Neuron (in vitro differentiated cells): ENCODE measurements around the gene ANK3.

Experiments used
- H2AFZ ChIP-seq: one replicate; pipeline ENCODE4 v1.6.1; 2013; ENCODE audit warnings: low read depth, mild to moderate bottlenecking, inconsistent platforms, low read length, moderate library complexity
- H3K27me3 ChIP-seq: one replicate; pipeline ENCODE4 v1.6.1; 2013; ENCODE audit warnings: low read length; ENCODE audit not compliant: insufficient read depth
- H3K36me3 ChIP-seq: one replicate; pipeline ENCODE4 v1.6.1; 2013; ENCODE audit warnings: low read length; ENCODE audit not compliant: insufficient read depth
- H3K4me1 ChIP-seq: one replicate; pipeline ENCODE4 v1.6.1; 2013; ENCODE audit warnings: low read length; ENCODE audit not compliant: insufficient read depth
- H3K4me3 ChIP-seq: 2 replicates; pipeline ENCODE4 v1.5.1; 2013; ENCODE audit warnings: mild to moderate bottlenecking, low read length, moderate library complexity
- H3K9me3 ChIP-seq: one replicate; pipeline ENCODE4 v1.6.1; 2013; ENCODE audit warnings: low read length

ANK3 gene

GRCh38 chr10:60343254-60343653 lies 46.4 kb downstream of the ANK3 start:
- Histone ChIP-seq H3K36me3 (no peaks in the 10 kb centered on the region), H2AFZ (no peak overlapping the region), H3K4me3 (no peak overlapping the region), H3K4me1 (peaks cover 6% of the 10 kb centered on the region), H3K27me3 (no peaks in the 10 kb centered on the region), H3K9me3 (no peaks in the 10 kb centered on the region)

GRCh38 chr10:60341969-60342368 lies 47.7 kb downstream of the ANK3 start:
- H3K36me3 ChIP-seq, result no peaks in the 10 kb centered on the region
- no peaks in the 10 kb centered on the region for H3K27me3 ChIP-seq
- H3K4me1 ChIP-seq, result peaks cover 12% of the 10 kb centered on the region
- H3K9me3 ChIP-seq, result no peaks in the 10 kb centered on the region
- H3K4me3 ChIP-seq, result no peak overlapping the region
- no peak overlapping the region for H2AFZ ChIP-seq

- Histone ChIP-seq H3K4me1 (peaks cover 16% of the 10 kb centered on the region), H2AFZ (no peak overlapping the region), H3K4me3 (no peak overlapping the region), H3K36me3 (no peaks in the 10 kb centered on the region), H3K9me3 (no peaks in the 10 kb centered on the region), H3K27me3 (no peaks in the 10 kb centered on the region)
Measured at GRCh38 chr10:60340973-60341372, 48.7 kb downstream of the ANK3 start.

- H3K9me3 ChIP-seq, result no peaks in the 10 kb centered on the region
- H3K36me3 ChIP-seq, result no peaks in the 10 kb centered on the region
- H2AFZ ChIP-seq, result no peak overlapping the region
- no peaks in the 10 kb centered on the region for H3K27me3 ChIP-seq
- H3K4me1 ChIP-seq, result peaks cover 12% of the 10 kb centered on the region
- no peak overlapping the region for H3K4me3 ChIP-seq
Measured at GRCh38 chr10:60339757-60340156, 49.9 kb downstream of the ANK3 start.

- H3K27me3 ChIP-seq, result no peaks in the 10 kb centered on the region
- peaks cover 12% of the 10 kb centered on the region for H3K4me1 ChIP-seq
- no peak overlapping the region for H2AFZ ChIP-seq
- H3K9me3 ChIP-seq, result no peaks in the 10 kb centered on the region
- no peaks in the 10 kb centered on the region for H3K36me3 ChIP-seq
- H3K4me3 ChIP-seq, result no peak overlapping the region
Measured at GRCh38 chr10:60338786-60339185, 50.9 kb downstream of the ANK3 start.

- H3K4me1 ChIP-seq, result peaks cover 12% of the 10 kb centered on the region
- no peaks in the 10 kb centered on the region for H3K9me3 ChIP-seq
- H3K36me3 ChIP-seq, result no peaks in the 10 kb centered on the region
- H2AFZ ChIP-seq, result no peak overlapping the region
- H3K4me3 ChIP-seq, result no peak overlapping the region
- no peaks in the 10 kb centered on the region for H3K27me3 ChIP-seq
Measured at GRCh38 chr10:60338002-60338564, 51.6 kb downstream of the ANK3 start.

- no peak overlapping the region for H3K4me3 ChIP-seq
- H3K4me1 ChIP-seq, result peaks cover 12% of the 10 kb centered on the region
- no peaks in the 10 kb centered on the region for H3K27me3 ChIP-seq
- no peak overlapping the region for H2AFZ ChIP-seq
- no peaks in the 10 kb centered on the region for H3K36me3 ChIP-seq
- no peaks in the 10 kb centered on the region for H3K9me3 ChIP-seq
Measured at GRCh38 chr10:60336901-60337630, 52.6 kb downstream of the ANK3 start.

GRCh38 chr10:60335708-60336107 lies 54.0 kb downstream of the ANK3 start:
- Histone ChIP-seq H3K4me1 (peaks cover 12% of the 10 kb centered on the region), H3K27me3 (no peaks in the 10 kb centered on the region), H3K36me3 (no peaks in the 10 kb centered on the region), H3K4me3 (no peak overlapping the region), H2AFZ (no peak overlapping the region), H3K9me3 (no peaks in the 10 kb centered on the region)

- Histone ChIP-seq H3K27me3 (no peaks in the 10 kb centered on the region), H3K4me3 (no peak overlapping the region), H3K4me1 (peaks cover 12% of the 10 kb centered on the region), H2AFZ (no peak overlapping the region), H3K9me3 (no peaks in the 10 kb centered on the region), H3K36me3 (no peaks in the 10 kb centered on the region)
Measured at GRCh38 chr10:60334991-60335390, 54.7 kb downstream of the ANK3 start.

GRCh38 chr10:60332371-60332770 lies 57.3 kb downstream of the ANK3 start:
- Histone ChIP-seq H3K36me3 (no peaks in the 10 kb centered on the region), H3K27me3 (no peaks in the 10 kb centered on the region), H3K9me3 (no peaks in the 10 kb centered on the region), H3K4me3 (no peak overlapping the region), H2AFZ (no peak overlapping the region), H3K4me1 (peaks cover 10% of the 10 kb centered on the region)

- H3K4me1 ChIP-seq, result peaks cover 5% of the 10 kb centered on the region
- H3K4me3 ChIP-seq, result no peak overlapping the region
- H3K9me3 ChIP-seq, result no peaks in the 10 kb centered on the region
- no peak overlapping the region for H2AFZ ChIP-seq
- no peaks in the 10 kb centered on the region for H3K36me3 ChIP-seq
- no peaks in the 10 kb centered on the region for H3K27me3 ChIP-seq
Measured at GRCh38 chr10:60331886-60332285, 57.8 kb downstream of the ANK3 start.

- H3K36me3 ChIP-seq, result no peaks in the 10 kb centered on the region
- H2AFZ ChIP-seq, result no peak overlapping the region
- no peaks in the 10 kb centered on the region for H3K27me3 ChIP-seq
- H3K9me3 ChIP-seq, result no peaks in the 10 kb centered on the region
- peaks cover 1% of the 10 kb centered on the region for H3K4me1 ChIP-seq
- no peak overlapping the region for H3K4me3 ChIP-seq
Measured at GRCh38 chr10:60323162-60323561, 66.5 kb downstream of the ANK3 start.

- Histone ChIP-seq H3K9me3 (no peaks in the 10 kb centered on the region), H3K4me3 (no peak overlapping the region), H3K36me3 (no peaks in the 10 kb centered on the region), H3K4me1 (peaks cover 1% of the 10 kb centered on the region), H2AFZ (no peak overlapping the region), H3K27me3 (no peaks in the 10 kb centered on the region)
Measured at GRCh38 chr10:60320666-60321065, 69.0 kb downstream of the ANK3 start.

GRCh38 chr10:60316029-60316428 lies 73.6 kb downstream of the ANK3 start:
- H3K4me1 ChIP-seq, result peaks cover 6% of the 10 kb centered on the region
- H2AFZ ChIP-seq, result no peak overlapping the region
- no peaks in the 10 kb centered on the region for H3K27me3 ChIP-seq
- no peaks in the 10 kb centered on the region for H3K9me3 ChIP-seq
- no peaks in the 10 kb centered on the region for H3K36me3 ChIP-seq
- no peak overlapping the region for H3K4me3 ChIP-seq
